Measurements from ENCODE around the gene NEFH. TPM values are rescaled to one million over a fixed set of nuclear protein-coding genes. Genes with fewer than 3 reads are reported as not detected.
A peak's percentile ranks its signal among the peaks of the same experiment; 100 is the strongest.

The NEFH gene
- total and polyA plus RNA-seq, 12 donors = 6.8 to 81.1 (median 20.6) TPM

GRCh38 chr22:29493636-29494035, 13.6 kb downstream of the NEFH start:
- H3K4me3 ChIP-seq = no peak overlapping the region
- DNase-seq = no peak
- H3K27ac ChIP-seq = no peak overlapping the region
- H3K4me1 ChIP-seq (replicated peaks in 1 of 2) = no peaks in the 10 kb centered on the region
- H3K27me3 ChIP-seq = no peaks in the 10 kb centered on the region
- no peak for TF ChIP-seq POLR2A (IDR thresholded peaks at IDR 0.05)
- TF ChIP-seq CTCF (IDR thresholded peaks at IDR 0.05) = no peak
- WGBS, 4 donors = 89 to 98% (median 93%) methylated on average over 1 of the region's 1 CpG
- no peaks in the 10 kb centered on the region for H3K9me3 ChIP-seq (replicated peaks in 1 of 3)
- H3K36me3 ChIP-seq (replicated peaks in 1 of 2) = no peaks in the 10 kb centered on the region
- intact Hi-C loops (cut with DNase I) = no loop called here

DNA sequence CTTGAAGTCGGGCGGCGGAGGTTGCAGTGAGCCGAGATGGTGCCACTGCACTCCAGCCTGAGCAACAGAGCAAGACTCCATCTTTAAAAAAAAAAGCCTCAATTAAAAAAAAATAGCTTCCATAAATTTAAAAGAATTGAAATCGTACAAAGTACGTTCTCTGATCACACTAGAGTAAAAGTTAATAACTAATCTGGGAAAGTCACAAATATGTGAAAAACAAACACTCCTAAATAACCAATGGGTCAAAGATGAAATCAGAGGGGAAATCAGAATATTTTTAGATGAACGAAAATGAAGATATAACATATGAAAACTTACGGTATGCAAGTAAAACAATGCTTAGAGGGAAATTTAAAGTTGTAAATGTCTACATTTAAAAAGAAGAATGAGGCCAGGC, 19.8 kb downstream of the NEFH start:
- intact Hi-C loops (cut with DNase I) = no loop called here
- no peak for TF ChIP-seq CTCF (IDR thresholded peaks at IDR 0.05)
- no peak for TF ChIP-seq POLR2A (IDR thresholded peaks at IDR 0.05)
- peaks cover 8 to 12% of the 10 kb centered on the region in 2 donors for H3K4me1 ChIP-seq (replicated peaks in 1 of 2)

GRCh38 chr22:29503811-29504372, 23.9 kb downstream of the NEFH start:
- TF ChIP-seq POLR2A (IDR thresholded peaks at IDR 0.05) (no peak), CTCF (IDR thresholded peaks at IDR 0.05) (no peak)
- 39 to 46% (median 43%) methylated on average over 7 of the region's 7 CpGs for WGBS, 4 donors
- H3K27ac ChIP-seq = peak overlapping the region in 3 of 5 donors; percentile 14 to 56 (median 32)
- H3K27me3 ChIP-seq = no peaks in the 10 kb centered on the region
- H3K4me3 ChIP-seq = no peak overlapping the region
- H3K9me3 ChIP-seq (replicated peaks in 1 of 3) = no peaks in the 10 kb centered on the region
- intact Hi-C loops (cut with DNase I) = no loop called here
- H3K36me3 ChIP-seq (replicated peaks in 1 of 2) = peaks cover 0 to 25% of the 10 kb centered on the region in 2 donors
- H3K4me1 ChIP-seq (replicated peaks in 1 of 2) = peaks cover 8 to 12% of the 10 kb centered on the region in 2 donors
- peak; percentile 65 to 89 (median 85) for DNase-seq

More for the DNA sequence above, 19.8 kb downstream of the NEFH start:
- no peaks in the 10 kb centered on the region for H3K9me3 ChIP-seq (replicated peaks in 1 of 3)
- H3K4me3 ChIP-seq = no peak overlapping the region
- H3K27ac ChIP-seq = no peak overlapping the region
- no peak for DNase-seq
- H3K36me3 ChIP-seq (replicated peaks in 1 of 2) = no peaks in the 10 kb centered on the region
- no peaks in the 10 kb centered on the region for H3K27me3 ChIP-seq
- 90 to 95% (median 94%) methylated on average over 8 of the region's 8 CpGs for WGBS, 4 donors

GRCh38 chr22:29509298-29509697, 29.3 kb downstream of the NEFH start:
- no peaks in the 10 kb centered on the region for H3K9me3 ChIP-seq (replicated peaks in 1 of 3)
- H3K36me3 ChIP-seq (replicated peaks in 1 of 2) = peaks cover 0 to 60% of the 10 kb centered on the region in 2 donors
- intact Hi-C loops (cut with DNase I) = no loop called here
- H3K27me3 ChIP-seq = no peaks in the 10 kb centered on the region
- TF ChIP-seq CTCF (IDR thresholded peaks at IDR 0.05) (no peak), POLR2A (IDR thresholded peaks at IDR 0.05) (no peak)
- H3K4me1 ChIP-seq (replicated peaks in 1 of 2) = peaks cover 0 to 2% of the 10 kb centered on the region in 2 donors
- no peak overlapping the region for H3K27ac ChIP-seq
- DNase-seq = no peak
- H3K4me3 ChIP-seq = no peak overlapping the region
